ENCODE results near the gene SEMA7A. TPM values are rescaled to one million over a fixed set of nuclear protein-coding genes. Genes with fewer than 3 reads are reported as not detected.

Gene SEMA7A
- total RNA-seq, 1 experiment from 2014 or later = 48.3 TPM

GRCh38 chr15:74415966-74416916 is 17.5 kb downstream of the SEMA7A start:
- no peak for DNase-seq (ENCODE audit: low read depth)

GRCh38 chr15:74414603-74415338 is 19.0 kb downstream of the SEMA7A start:
- no peak for DNase-seq (ENCODE audit: low read depth)

GRCh38 chr15:74414081-74414580 is 19.6 kb downstream of the SEMA7A start:
- DNase-seq (ENCODE audit: low read depth) = no peak

- DNase-seq (ENCODE audit: low read depth) = no peak
Measured at GRCh38 chr15:74413350-74414080, 20.2 kb downstream of the SEMA7A start.

- DNase-seq (ENCODE audit: low read depth) = no peak
Measured at GRCh38 chr15:74412159-74412558, 21.6 kb downstream of the SEMA7A start.

- no peak for DNase-seq (ENCODE audit: low read depth)
Measured at GRCh38 chr15:74411686-74412085, 22.1 kb downstream of the SEMA7A start.

GRCh38 chr15:74410502-74410901 is 23.3 kb downstream of the SEMA7A start:
- no peak for DNase-seq (ENCODE audit: low read depth)

- DNase-seq (ENCODE audit: low read depth) = no peak
Measured at GRCh38 chr15:74409225-74409624, 24.5 kb downstream of the SEMA7A start.

- DNase-seq (ENCODE audit: low read depth) = no peak
Measured at GRCh38 chr15:74408815-74409214, 24.9 kb downstream of the SEMA7A start.

GRCh38 chr15:74408385-74408784 is 25.4 kb downstream of the SEMA7A start:
- no peak for DNase-seq (ENCODE audit: low read depth)

- DNase-seq (ENCODE audit: low read depth) = peak; percentile 97
Measured at GRCh38 chr15:74406992-74407705, 26.6 kb downstream of the SEMA7A start.

GRCh38 chr15:74406517-74406916 is 27.2 kb downstream of the SEMA7A start:
- DNase-seq (ENCODE audit: low read depth) = no peak

- DNase-seq (ENCODE audit: low read depth) = no peak
Measured at GRCh38 chr15:74405823-74406222, 27.9 kb downstream of the SEMA7A start.

- no peak for DNase-seq (ENCODE audit: low read depth)
Measured at GRCh38 chr15:74403991-74404563, 29.7 kb downstream of the SEMA7A start.

- DNase-seq (ENCODE audit: low read depth) = no peak
Measured at GRCh38 chr15:74403588-74403919, 30.2 kb downstream of the SEMA7A start.

- DNase-seq (ENCODE audit: low read depth) = no peak
Measured at GRCh38 chr15:74402873-74403587, 30.7 kb downstream of the SEMA7A start.

GRCh38 chr15:74402337-74402841 is 31.4 kb downstream of the SEMA7A start:
- no peak for DNase-seq (ENCODE audit: low read depth)

GRCh38 chr15:74400915-74401757 is 32.6 kb downstream of the SEMA7A start:
- peak; percentile 62 for DNase-seq (ENCODE audit: low read depth)

- peak; percentile 76 for DNase-seq (ENCODE audit: low read depth)
Measured at GRCh38 chr15:74400313-74400860, 33.4 kb downstream of the SEMA7A start.

Data from Daoy (cell line).